Peyer's patch (tissue), 4 donors: ENCODE results near the gene FRMPD2.

Source experiments
- CTCF ChIP-seq, 6 experiments: fragments of 450-650 bp in 4 of 6; fragments of 200-600 bp in 2 of 6; sonication (generic) in 1 of 6; IDR thresholded peaks; one replicate each; pipeline ENCODE4 v1.5.1; 2017 to 2019; ENCODE audit warnings: antibody characterized with exemption in 6 of 6, mild to moderate bottlenecking in 3 of 6, moderate library complexity in 1 of 6
- POLR2A ChIP-seq, 2 donors: fragments of 450-650 bp; IDR thresholded peaks; one replicate each; pipeline ENCODE4 v1.5.1; 2017; ENCODE audit warnings: antibody characterized with exemption in 2 of 2, mild to moderate bottlenecking in 2 of 2, moderate library complexity in 2 of 2

GRCh38 chr10:48292616-48293015 is 18.1 kb upstream of the FRMPD2 start:
- TF ChIP-seq CTCF (IDR thresholded peaks at IDR 0.05): no peak
- no peak for TF ChIP-seq POLR2A (IDR thresholded peaks at IDR 0.05)
